NCI-H446 (cell line): Measurements from ENCODE around the gene IL17RB.
A peak's percentile ranks its signal among the peaks of the same experiment; 100 is the strongest.

Experiments
- DNase-seq, 2 experiments: peaks; one replicate each; lab custom pipeline; 2025; lab: John Stamatoyannopoulos, UW

Gene IL17RB

GRCh38 chr3:53846134-53846850 lies at the start of gene IL17RB, which contains the start of gene CHDH:
IL17RB (plus strand) TSS chr3:53846568; CDS start chr3:53846589, 21 bp downstream.
CHDH (minus strand) TSS chr3:53846419; CDS start chr3:53824008, 22,411 bp downstream.
- peak in 1 of 2 experiments; percentile 78 for DNase-seq

GRCh38 chr3:53798144-53798543 lies 48.2 kb upstream of the IL17RB start:
- DNase-seq: no peak

- no peak for DNase-seq
These were observed 47.0 kb upstream of the IL17RB start for GRCh38 chr3:53799338-53799865.

- no peak for DNase-seq
These were observed 46.1 kb upstream of the IL17RB start for GRCh38 chr3:53800041-53800906.

GRCh38 chr3:53801319-53801718 lies 45.0 kb upstream of the IL17RB start:
- DNase-seq: no peak

GRCh38 chr3:53802256-53802880 lies 44.0 kb upstream of the IL17RB start:
- DNase-seq: no peak

GRCh38 chr3:53803124-53803815 lies 43.1 kb upstream of the IL17RB start:
- DNase-seq: no peak

- no peak for DNase-seq
These were observed 42.3 kb upstream of the IL17RB start for GRCh38 chr3:53803816-53804695.

GRCh38 chr3:53804697-53805462 lies 41.5 kb upstream of the IL17RB start:
- no peak for DNase-seq

- DNase-seq: no peak
These were observed 40.8 kb upstream of the IL17RB start for GRCh38 chr3:53805463-53806159.

- DNase-seq: no peak
These were observed 39.9 kb upstream of the IL17RB start for GRCh38 chr3:53806182-53807116.

GRCh38 chr3:53807117-53807810 lies 39.1 kb upstream of the IL17RB start:
- DNase-seq: no peak

- no peak for DNase-seq
These were observed 37.9 kb upstream of the IL17RB start for GRCh38 chr3:53808496-53808895.

GRCh38 chr3:53809267-53809666 lies 37.1 kb upstream of the IL17RB start:
- no peak for DNase-seq

GRCh38 chr3:53809764-53810400 lies 36.5 kb upstream of the IL17RB start:
- DNase-seq: no peak

- no peak for DNase-seq
These were observed 35.0 kb upstream of the IL17RB start for GRCh38 chr3:53811143-53811927.
